Measurements from ENCODE around the gene MAGEB17.

GRCh38 chrX:16164748-16165147 is 2.5 kb upstream of the MAGEB17 start:
- no peak for TF ChIP-seq CTCF (IDR thresholded peaks at IDR 0.05)
- no peak for TF ChIP-seq POLR2AphosphoS5 (IDR thresholded peaks at IDR 0.05)
- no peak for TF ChIP-seq POLR2A (IDR thresholded peaks at IDR 0.05)
- TF ChIP-seq EP300 (IDR thresholded peaks at IDR 0.05) = no peak

All from stomach (tissue), 4 donors.